Activated CD4-positive, alpha-beta T cell treated with anti-CD3 and anti-CD28 coated beads, Interleukin-2, amount 10 ng/mL, durations not matched to agents 24 days and 14 days (primary cell): ENCODE results near the gene TRIM54. TPM values are rescaled to one million over a fixed set of nuclear protein-coding genes. Genes with fewer than 3 reads are reported as not detected.

Source experiments
- DNase-seq: peaks from one replicate; pipeline ENCODE4 v3.0.0; 2022
- H3K27ac Mint-ChIP-seq: one replicate; pipeline ENCODE4 v1.8.0; 2022; ENCODE audit warnings: mild to moderate bottlenecking, mixed read lengths
- H3K27me3 Mint-ChIP-seq: one replicate; pipeline ENCODE4 v1.8.0; 2022; ENCODE audit warnings: mixed read lengths
- H3K36me3 Mint-ChIP-seq: one replicate; pipeline ENCODE4 v1.8.0; 2022; ENCODE audit warnings: low read depth, mild to moderate bottlenecking, mixed read lengths
- H3K4me1 Mint-ChIP-seq: one replicate; pipeline ENCODE4 v1.8.0; 2021; ENCODE audit warnings: mixed read lengths
- H3K4me3 Mint-ChIP-seq: one replicate; pipeline ENCODE4 v1.8.0; 2022; ENCODE audit warnings: mild to moderate bottlenecking, moderate library complexity, mixed read lengths
- H3K9me3 Mint-ChIP-seq: one replicate; pipeline ENCODE4 v1.8.0; 2021; ENCODE audit warnings: mixed read lengths
- intact Hi-C: fragments of 100-400 bp; cut with micrococcal nuclease; formaldehyde crosslinking; loops from one replicate; pipeline ENCODE4 v1.15.1; 2023
- total RNA-seq: library from RNA; stranded (reverse); gene quantifications from 2 replicates; pipeline ENCODE4 v1.2.3, GENCODE V29; 2022

Gene TRIM54
- total RNA-seq, 1 donor from 2014 or later, result 0.33 TPM

GRCh38 chr2:27249159-27249890, 32.9 kb upstream of the TRIM54 start:
- no peaks in the 10 kb centered on the region for H3K9me3 Mint-ChIP-seq
- H3K4me1 Mint-ChIP-seq, result no peaks in the 10 kb centered on the region
- intact Hi-C loops, result no loop called here
- peaks cover 4% of the 10 kb centered on the region for H3K27me3 Mint-ChIP-seq
- peaks cover 3% of the 10 kb centered on the region for H3K36me3 Mint-ChIP-seq
- H3K4me3 Mint-ChIP-seq, result no peak overlapping the region
- DNase-seq, result no peak
- H3K27ac Mint-ChIP-seq, result no peak overlapping the region

GRCh38 chr2:27249891-27250651, 32.2 kb upstream of the TRIM54 start:
- no peaks in the 10 kb centered on the region for H3K4me1 Mint-ChIP-seq
- no peak overlapping the region for H3K4me3 Mint-ChIP-seq
- peaks cover 2% of the 10 kb centered on the region for H3K36me3 Mint-ChIP-seq
- H3K27ac Mint-ChIP-seq, result no peak overlapping the region
- H3K27me3 Mint-ChIP-seq, result peaks cover 11% of the 10 kb centered on the region
- DNase-seq, result peak; percentile 89
- intact Hi-C loops, result loop anchor here (1.0 kb wide), 2 partner anchors 30 to 53 kb away; no protein-coding TSS in a partner anchor
- H3K9me3 Mint-ChIP-seq, result no peaks in the 10 kb centered on the region

DNA sequence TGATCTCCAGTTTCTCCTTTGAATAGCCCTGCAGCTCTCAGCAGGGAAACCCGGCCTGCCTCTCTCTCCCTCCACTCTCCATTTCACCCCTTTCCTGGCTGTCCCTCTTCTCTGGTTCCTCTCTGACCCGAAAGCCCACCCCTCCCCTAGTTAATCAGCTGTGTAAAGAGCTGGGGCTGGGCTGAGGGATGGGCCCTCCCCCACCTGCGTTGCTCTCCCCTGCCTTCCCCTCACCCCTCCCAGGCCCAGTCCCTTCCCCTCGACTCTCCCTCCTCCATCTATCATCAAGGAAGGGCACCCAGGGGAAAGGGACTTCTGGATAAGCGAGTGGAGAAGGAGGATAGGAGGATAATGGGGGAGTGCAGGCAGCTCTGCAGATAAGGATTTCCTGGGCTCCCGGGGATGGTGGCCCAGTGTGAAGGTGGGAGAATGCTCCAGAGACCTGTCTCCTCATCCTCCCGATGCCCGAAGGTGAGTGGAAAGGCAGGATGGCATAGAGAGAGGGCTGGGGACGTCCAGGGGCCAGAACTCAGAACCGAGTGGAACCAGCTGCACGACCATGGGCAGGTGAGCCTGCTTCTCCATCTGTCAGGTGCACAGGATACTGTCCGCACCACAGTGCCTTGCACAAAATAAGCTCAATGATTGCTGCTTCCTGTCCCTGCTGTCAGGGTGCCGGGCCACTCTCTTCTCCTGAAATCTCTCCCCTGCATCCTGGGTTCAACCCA, 31.4 kb upstream of the TRIM54 start:
- H3K4me3 Mint-ChIP-seq, result no peak overlapping the region
- no peaks in the 10 kb centered on the region for H3K36me3 Mint-ChIP-seq
- no peaks in the 10 kb centered on the region for H3K9me3 Mint-ChIP-seq
- H3K4me1 Mint-ChIP-seq, result no peaks in the 10 kb centered on the region
- H3K27me3 Mint-ChIP-seq, result peaks cover 17% of the 10 kb centered on the region
- H3K27ac Mint-ChIP-seq, result no peak overlapping the region
- DNase-seq, result no peak
- intact Hi-C loops, result loop anchor here (1.0 kb wide), 2 partner anchors 29 to 52 kb away; no protein-coding TSS in a partner anchor

DNA sequence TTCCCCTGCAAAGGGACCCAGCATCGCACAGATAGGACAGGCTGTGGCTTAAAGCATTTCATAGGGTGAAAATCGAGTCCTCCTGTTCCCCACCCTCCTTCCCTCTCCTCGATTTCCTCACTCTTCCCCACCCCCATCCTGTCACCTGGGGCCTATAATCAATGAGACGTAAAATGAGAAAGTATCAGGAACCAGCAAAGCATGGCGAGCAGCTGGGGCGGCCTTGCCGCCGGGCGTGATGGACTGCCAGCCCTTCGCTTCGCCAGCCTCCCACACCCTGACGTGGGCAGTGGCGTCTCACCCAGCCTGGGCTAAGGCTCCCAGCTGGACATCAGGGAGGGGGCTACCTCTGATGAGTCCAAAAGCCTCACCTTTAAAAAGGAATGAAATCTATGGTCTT, 30.5 kb upstream of the TRIM54 start:
- H3K9me3 Mint-ChIP-seq, result no peaks in the 10 kb centered on the region
- intact Hi-C loops, result no loop called here
- H3K36me3 Mint-ChIP-seq, result no peaks in the 10 kb centered on the region
- H3K4me1 Mint-ChIP-seq, result no peaks in the 10 kb centered on the region
- H3K27ac Mint-ChIP-seq, result no peak overlapping the region
- peaks cover 25% of the 10 kb centered on the region for H3K27me3 Mint-ChIP-seq
- H3K4me3 Mint-ChIP-seq, result no peak overlapping the region
- DNase-seq, result no peak

DNA sequence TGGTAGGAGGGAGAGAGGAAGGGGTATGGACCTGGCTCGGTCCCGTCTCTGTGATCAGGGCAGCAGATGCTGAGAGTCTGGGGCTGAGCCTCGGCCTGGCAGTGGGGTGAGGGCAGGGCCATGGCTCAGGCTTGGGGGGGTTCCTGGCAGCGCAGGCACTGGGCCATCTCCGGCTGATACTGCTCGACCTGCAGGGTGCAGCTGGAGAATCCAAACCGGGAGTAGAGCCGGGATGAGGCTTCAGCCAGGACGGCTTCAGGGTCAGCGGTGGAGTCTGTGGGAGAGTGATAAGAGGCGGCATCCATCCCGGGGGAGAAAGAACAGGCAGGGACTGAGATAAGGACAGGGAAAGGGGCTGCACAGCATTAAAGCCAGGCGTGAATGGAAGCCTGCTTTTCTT, 27.0 kb upstream of the TRIM54 start:
- Mint-ChIP-seq H3K4me3 (no peak overlapping the region), H3K36me3 (no peaks in the 10 kb centered on the region), H3K27me3 (peaks cover 46% of the 10 kb centered on the region), H3K4me1 (no peaks in the 10 kb centered on the region), H3K27ac (no peak overlapping the region), H3K9me3 (no peaks in the 10 kb centered on the region)
- DNase-seq, result no peak
- intact Hi-C loops, result no loop called here

DNA sequence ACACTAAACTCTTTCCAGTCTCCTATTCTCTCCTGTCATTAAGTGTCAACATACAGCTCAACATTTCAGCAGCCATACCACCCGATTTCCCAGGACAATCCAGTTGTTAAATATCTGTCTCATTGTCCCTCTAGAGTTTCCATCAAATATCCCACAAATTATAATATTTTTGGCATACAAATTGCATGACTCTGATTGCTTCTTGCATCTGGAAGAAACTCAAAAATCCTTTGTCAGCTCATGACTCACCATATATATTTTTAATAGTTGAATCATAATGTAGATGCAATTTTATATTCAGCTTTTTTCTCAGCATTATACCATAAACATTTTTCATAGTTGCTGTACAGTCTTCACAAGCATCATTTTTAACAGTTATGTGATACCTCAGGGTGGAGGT, 26.6 kb upstream of the TRIM54 start:
- peaks cover 51% of the 10 kb centered on the region for H3K27me3 Mint-ChIP-seq
- H3K27ac Mint-ChIP-seq, result no peak overlapping the region
- intact Hi-C loops, result no loop called here
- H3K9me3 Mint-ChIP-seq, result no peaks in the 10 kb centered on the region
- no peak for DNase-seq
- H3K4me3 Mint-ChIP-seq, result no peak overlapping the region
- H3K4me1 Mint-ChIP-seq, result no peaks in the 10 kb centered on the region
- no peaks in the 10 kb centered on the region for H3K36me3 Mint-ChIP-seq

GRCh38 chr2:27256855-27257454, 25.3 kb upstream of the TRIM54 start:
- H3K36me3 Mint-ChIP-seq, result no peaks in the 10 kb centered on the region
- intact Hi-C loops, result no loop called here
- no peak overlapping the region for H3K27ac Mint-ChIP-seq
- H3K9me3 Mint-ChIP-seq, result no peaks in the 10 kb centered on the region
- peaks cover 63% of the 10 kb centered on the region for H3K27me3 Mint-ChIP-seq
- peaks cover 8% of the 10 kb centered on the region for H3K4me1 Mint-ChIP-seq
- no peak for DNase-seq
- H3K4me3 Mint-ChIP-seq, result no peak overlapping the region

DNA sequence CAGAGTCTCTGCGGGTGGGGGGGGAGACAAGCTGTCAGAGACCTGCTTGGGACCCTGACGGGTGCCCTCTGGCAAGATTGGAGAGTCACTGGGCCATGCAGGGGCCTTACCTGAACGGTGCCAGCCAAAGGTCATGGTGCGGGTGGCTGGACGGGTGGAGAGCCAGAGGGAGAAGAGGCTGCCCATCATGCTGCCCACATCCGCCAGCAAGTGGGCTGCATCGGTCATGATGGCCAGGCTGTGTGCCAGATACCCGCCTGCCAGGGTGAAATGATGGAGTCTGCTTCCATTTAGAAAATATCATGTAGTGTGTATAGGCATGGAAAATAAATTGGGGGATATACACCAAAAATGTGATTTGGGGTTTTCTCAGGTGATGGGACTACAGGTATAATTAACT, 24.2 kb upstream of the TRIM54 start:
- peaks cover 8% of the 10 kb centered on the region for H3K4me1 Mint-ChIP-seq
- intact Hi-C loops, result no loop called here
- H3K36me3 Mint-ChIP-seq, result no peaks in the 10 kb centered on the region
- H3K27ac Mint-ChIP-seq, result no peak overlapping the region
- peaks cover 65% of the 10 kb centered on the region for H3K27me3 Mint-ChIP-seq
- no peak for DNase-seq
- no peak overlapping the region for H3K4me3 Mint-ChIP-seq
- H3K9me3 Mint-ChIP-seq, result no peaks in the 10 kb centered on the region

DNA sequence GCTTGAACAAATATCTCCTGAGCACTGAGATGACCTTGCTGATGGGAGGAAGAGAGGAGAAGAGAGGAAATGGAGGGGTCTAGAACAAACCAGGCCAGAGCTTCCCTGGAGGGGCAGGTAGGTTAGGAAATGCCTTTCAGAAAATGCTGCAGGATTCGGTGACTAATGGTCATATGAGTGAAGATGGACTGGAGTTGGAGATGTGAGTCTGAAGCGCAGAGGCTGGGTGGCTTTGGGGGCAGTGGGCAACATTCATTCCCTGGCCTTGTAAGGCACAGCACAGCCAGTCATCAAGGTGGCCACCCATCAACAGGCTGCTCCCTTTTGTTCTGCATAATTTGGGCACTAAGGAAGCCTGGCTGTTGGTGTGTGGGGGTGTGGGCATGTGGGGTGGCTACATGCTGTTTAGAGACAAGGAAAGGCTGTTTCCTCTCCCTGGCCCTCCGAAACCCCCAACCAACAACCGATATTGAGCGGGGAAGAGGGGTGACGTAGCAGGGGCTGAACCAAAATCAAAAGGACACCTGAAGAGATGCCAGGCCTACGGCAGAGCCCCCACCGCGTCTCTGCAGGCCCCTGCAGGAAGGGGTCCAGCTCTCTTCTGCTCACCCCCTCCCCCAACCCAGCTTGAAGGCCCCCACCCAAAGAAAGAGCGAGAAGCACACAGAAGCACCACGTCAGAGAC, 20.8 kb upstream of the TRIM54 start:
- intact Hi-C loops, result loop anchor here (5.0 kb wide), 1 partner anchor 414 kb away; the partner anchor contains the start of gene DPYSL5
- peaks cover 62% of the 10 kb centered on the region for H3K27me3 Mint-ChIP-seq
- H3K9me3 Mint-ChIP-seq, result no peaks in the 10 kb centered on the region
- no peak overlapping the region for H3K27ac Mint-ChIP-seq
- no peak for DNase-seq
- peak overlapping the region; percentile 56 for H3K4me3 Mint-ChIP-seq
- H3K36me3 Mint-ChIP-seq, result no peaks in the 10 kb centered on the region
- H3K4me1 Mint-ChIP-seq, result peaks cover 25% of the 10 kb centered on the region

DNA sequence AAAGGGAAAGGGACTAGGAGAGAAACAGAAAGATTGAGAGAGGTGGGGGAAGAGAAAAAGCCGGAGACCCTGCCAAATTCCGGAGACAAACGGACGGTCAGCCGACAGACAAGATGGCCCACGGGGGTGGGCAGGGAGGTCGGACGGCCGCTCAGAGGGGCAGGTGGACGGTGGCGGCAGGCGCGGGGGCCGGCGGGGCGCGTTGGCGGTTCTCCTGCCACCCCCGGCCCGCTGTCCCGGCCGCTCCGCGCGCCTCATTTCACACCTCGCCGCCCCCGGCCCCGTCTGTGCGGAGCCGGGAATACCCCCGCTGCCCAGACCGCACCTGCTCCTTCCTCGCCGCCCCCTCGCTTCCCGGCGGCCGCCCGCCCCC, 20.3 kb upstream of the TRIM54 start:
- H3K4me1 Mint-ChIP-seq, result peaks cover 25% of the 10 kb centered on the region
- no peak overlapping the region for H3K27ac Mint-ChIP-seq
- H3K4me3 Mint-ChIP-seq, result peak overlapping the region; percentile 56
- no peak for DNase-seq
- no peaks in the 10 kb centered on the region for H3K9me3 Mint-ChIP-seq
- no peaks in the 10 kb centered on the region for H3K36me3 Mint-ChIP-seq
- peaks cover 57% of the 10 kb centered on the region for H3K27me3 Mint-ChIP-seq
- intact Hi-C loops, result loop anchor here (2.0 to 5.0 kb wide), 3 partner anchors 41 to 415 kb away; partner anchors contain the start of genes ATRAID, DPYSL5 and SLC5A6

GRCh38 chr2:27262379-27263286, 19.6 kb upstream of the TRIM54 start, which contains the start of gene SLC30A3:
Gene SLC30A3, minus strand, starts transcription at chr2:27263047. Its CDS starts 141 bp downstream, at chr2:27262906.
- H3K36me3 Mint-ChIP-seq, result no peaks in the 10 kb centered on the region
- intact Hi-C loops, result loop anchor here (1.0 to 5.0 kb wide), 4 partner anchors 40 to 415 kb away; partner anchors contain the start of genes ATRAID, DPYSL5, MAPRE3 and SLC5A6
- H3K27me3 Mint-ChIP-seq, result peaks cover 51% of the 10 kb centered on the region
- peak within 1 kb of the TSS; percentile 91 for H3K4me3 Mint-ChIP-seq
- H3K27ac Mint-ChIP-seq, result peak within 1 kb of the TSS; percentile 63
- no peaks in the 10 kb centered on the region for H3K9me3 Mint-ChIP-seq
- H3K4me1 Mint-ChIP-seq, result peaks cover 25% of the 10 kb centered on the region
- DNase-seq, result peak; percentile 93
